ENCODE data around the gene CELSR2. TPM values are rescaled to one million over a fixed set of nuclear protein-coding genes. Genes with fewer than 3 reads are reported as not detected.

The CELSR2 gene
- total RNA-seq, 1 experiment from 2014 or later = 7.8 TPM

DNA sequence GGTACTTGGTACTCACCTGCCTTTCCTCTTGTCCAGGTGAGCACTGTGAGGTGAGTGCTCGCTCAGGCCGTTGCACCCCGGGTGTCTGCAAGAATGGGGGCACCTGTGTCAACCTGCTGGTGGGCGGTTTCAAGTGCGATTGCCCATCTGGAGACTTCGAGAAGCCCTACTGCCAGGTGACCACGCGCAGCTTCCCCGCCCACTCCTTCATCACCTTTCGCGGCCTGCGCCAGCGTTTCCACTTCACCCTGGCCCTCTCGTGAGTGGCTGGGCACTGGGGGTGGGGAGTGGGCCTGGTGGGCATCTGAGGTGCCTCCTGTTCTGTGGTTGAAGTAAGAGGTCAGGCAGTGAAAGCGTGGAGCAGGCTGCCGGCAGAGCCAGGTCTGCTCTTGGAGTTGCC is 11.7 kb downstream of the CELSR2 start:
- H3K27me3 ChIP-seq (ENCODE audit: control insufficient read depth, insufficient read depth, low read length) = no peaks in the 10 kb centered on the region
- H3K36me3 ChIP-seq (replicated peaks; ENCODE audit: control insufficient read depth, insufficient read depth, low read length) = peaks cover 6% of the 10 kb centered on the region
- DNase-seq = no peak
- no peak overlapping the region for H3K4me3 ChIP-seq (ENCODE audit: insufficient read depth, low read depth, low read length)

- Histone ChIP-seq H3K27me3 (ENCODE audit: control insufficient read depth, insufficient read depth, low read length) (no peaks in the 10 kb centered on the region), H3K36me3 (replicated peaks; ENCODE audit: control insufficient read depth, insufficient read depth, low read length) (peaks cover 6% of the 10 kb centered on the region), H3K4me3 (ENCODE audit: insufficient read depth, low read depth, low read length) (no peak overlapping the region)
- DNase-seq = no peak
Measured at GRCh38 chr1:109261578-109261977, 12.2 kb downstream of the CELSR2 start.

GRCh38 chr1:109262231-109263055 is 13.1 kb downstream of the CELSR2 start:
- Histone ChIP-seq H3K36me3 (replicated peaks; ENCODE audit: control insufficient read depth, insufficient read depth, low read length) (peaks cover 6% of the 10 kb centered on the region), H3K4me3 (ENCODE audit: insufficient read depth, low read depth, low read length) (no peak overlapping the region), H3K27me3 (ENCODE audit: control insufficient read depth, insufficient read depth, low read length) (no peaks in the 10 kb centered on the region)
- no peak for DNase-seq

DNA sequence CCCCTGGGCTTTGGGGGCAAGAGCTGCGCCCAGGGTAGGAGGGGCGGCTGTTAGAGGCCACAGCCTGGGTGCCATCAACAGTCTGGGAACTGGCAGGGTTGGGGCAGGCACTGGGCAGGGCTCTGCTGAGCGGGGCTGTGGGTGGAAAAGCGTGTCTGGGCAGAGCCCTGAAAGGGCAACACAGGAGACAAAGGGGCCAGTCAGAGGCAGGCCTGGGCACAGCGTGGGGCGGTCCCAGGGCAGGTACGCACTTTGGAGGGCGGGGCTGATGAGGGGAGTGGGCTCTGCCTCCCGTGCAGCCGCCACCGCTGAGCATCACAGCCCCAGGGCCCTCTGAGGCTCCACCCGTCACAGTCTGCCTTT is 13.9 kb downstream of the CELSR2 start:
- Histone ChIP-seq H3K36me3 (replicated peaks; ENCODE audit: control insufficient read depth, insufficient read depth, low read length) (peaks cover 6% of the 10 kb centered on the region), H3K4me3 (ENCODE audit: insufficient read depth, low read depth, low read length) (no peak overlapping the region), H3K27me3 (ENCODE audit: control insufficient read depth, insufficient read depth, low read length) (no peaks in the 10 kb centered on the region)
- DNase-seq = no peak

DNA sequence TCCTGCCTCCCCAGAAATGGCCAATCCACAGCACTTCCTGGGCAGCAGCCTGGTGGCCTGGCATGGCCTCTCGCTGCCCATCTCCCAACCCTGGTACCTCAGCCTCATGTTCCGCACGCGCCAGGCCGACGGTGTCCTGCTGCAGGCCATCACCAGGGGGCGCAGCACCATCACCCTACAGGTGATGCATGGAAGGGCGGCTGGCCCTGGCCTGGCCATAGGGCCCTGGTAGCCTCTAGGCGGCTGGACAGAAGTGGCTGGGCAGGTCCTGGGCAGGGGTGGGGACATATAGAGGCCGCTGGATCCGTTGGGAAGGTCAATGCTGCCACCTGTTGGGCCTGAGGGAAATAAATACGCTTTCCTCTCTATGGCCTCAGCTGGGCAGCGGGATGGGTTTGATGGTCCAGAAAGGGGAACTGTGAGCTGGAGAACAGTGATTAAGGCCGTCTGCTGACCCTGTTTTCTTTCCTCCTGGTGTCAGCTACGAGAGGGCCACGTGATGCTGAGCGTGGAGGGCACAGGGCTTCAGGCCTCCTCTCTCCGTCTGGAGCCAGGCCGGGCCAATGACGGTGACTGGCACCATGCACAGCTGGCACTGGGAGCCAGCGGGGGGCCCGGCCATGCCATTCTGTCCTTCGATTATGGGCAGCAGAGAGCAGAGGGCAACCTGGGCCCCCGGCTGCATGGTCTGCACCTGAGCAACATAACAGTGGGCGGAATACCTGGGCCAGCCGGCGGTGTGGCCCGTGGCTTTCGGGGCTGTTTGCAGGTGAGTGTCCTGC is 14.4 kb downstream of the CELSR2 start:
- Histone ChIP-seq H3K36me3 (replicated peaks; ENCODE audit: control insufficient read depth, insufficient read depth, low read length) (peaks cover 6% of the 10 kb centered on the region), H3K27me3 (ENCODE audit: control insufficient read depth, insufficient read depth, low read length) (no peaks in the 10 kb centered on the region), H3K4me3 (ENCODE audit: insufficient read depth, low read depth, low read length) (no peak overlapping the region)
- peak; percentile 99 for DNase-seq

DNA sequence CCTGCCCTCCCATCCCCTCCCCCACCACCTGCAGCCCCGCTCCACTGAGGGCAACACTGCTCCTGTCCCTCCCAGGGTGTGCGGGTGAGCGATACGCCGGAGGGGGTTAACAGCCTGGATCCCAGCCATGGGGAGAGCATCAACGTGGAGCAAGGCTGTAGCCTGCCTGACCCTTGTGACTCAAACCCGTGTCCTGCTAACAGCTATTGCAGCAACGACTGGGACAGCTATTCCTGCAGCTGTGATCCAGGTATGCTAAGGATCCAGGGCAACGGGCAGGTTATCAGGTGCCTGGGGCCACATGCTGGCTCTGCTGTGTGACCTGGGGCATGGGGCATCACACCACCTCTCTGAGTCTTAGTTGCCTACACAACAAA is 15.0 kb downstream of the CELSR2 start:
- no peak overlapping the region for H3K4me3 ChIP-seq (ENCODE audit: insufficient read depth, low read depth, low read length)
- no peaks in the 10 kb centered on the region for H3K27me3 ChIP-seq (ENCODE audit: control insufficient read depth, insufficient read depth, low read length)
- peaks cover 6% of the 10 kb centered on the region for H3K36me3 ChIP-seq (replicated peaks; ENCODE audit: control insufficient read depth, insufficient read depth, low read length)
- DNase-seq = no peak

DNA sequence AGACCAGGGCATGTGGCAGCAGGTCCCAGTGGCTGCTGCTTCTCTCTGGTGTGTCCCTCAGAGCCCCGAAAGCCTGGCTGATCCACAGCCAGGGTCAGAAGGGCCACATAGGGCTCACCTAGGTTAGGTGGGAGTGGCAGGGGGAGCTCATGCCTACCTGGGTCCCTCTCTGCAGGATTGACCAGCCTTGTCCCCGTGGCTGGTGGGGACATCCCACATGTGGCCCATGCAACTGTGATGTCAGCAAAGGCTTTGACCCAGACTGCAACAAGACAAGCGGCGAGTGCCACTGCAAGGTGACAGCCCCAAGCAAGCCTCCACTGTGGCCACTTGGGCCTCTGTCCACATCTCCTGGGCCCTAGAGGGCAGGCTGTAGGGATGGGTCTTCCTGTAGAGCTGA is 15.7 kb downstream of the CELSR2 start:
- Histone ChIP-seq H3K27me3 (ENCODE audit: control insufficient read depth, insufficient read depth, low read length) (no peaks in the 10 kb centered on the region), H3K4me3 (ENCODE audit: insufficient read depth, low read depth, low read length) (no peak overlapping the region), H3K36me3 (replicated peaks; ENCODE audit: control insufficient read depth, insufficient read depth, low read length) (peaks cover 6% of the 10 kb centered on the region)
- no peak for DNase-seq

DNA sequence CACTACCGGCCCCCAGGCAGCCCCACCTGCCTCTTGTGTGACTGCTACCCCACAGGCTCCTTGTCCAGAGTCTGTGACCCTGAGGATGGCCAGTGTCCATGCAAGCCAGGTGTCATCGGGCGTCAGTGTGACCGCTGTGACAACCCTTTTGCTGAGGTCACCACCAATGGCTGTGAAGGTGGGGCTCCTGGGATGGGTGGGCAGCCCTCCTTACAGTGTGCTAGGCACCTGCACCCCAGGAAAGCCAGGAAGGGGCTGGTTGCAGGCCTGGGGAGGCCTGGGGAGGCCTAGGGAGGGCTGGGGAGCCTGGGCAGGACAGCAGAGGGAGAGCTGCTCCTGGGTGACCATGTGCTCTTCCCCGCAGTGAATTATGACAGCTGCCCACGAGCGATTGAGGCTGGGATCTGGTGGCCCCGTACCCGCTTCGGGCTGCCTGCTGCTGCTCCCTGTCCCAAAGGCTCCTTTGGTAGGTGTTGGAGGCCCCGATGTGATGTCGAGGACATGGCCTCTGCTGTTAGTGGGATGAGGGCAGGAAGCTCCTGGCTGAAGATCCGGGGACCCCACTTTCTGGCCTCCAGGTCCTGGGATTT is 16.5 kb downstream of the CELSR2 start:
- peaks cover 6% of the 10 kb centered on the region for H3K36me3 ChIP-seq (replicated peaks; ENCODE audit: control insufficient read depth, insufficient read depth, low read length)
- no peak overlapping the region for H3K4me3 ChIP-seq (ENCODE audit: insufficient read depth, low read depth, low read length)
- no peak for DNase-seq
- no peaks in the 10 kb centered on the region for H3K27me3 ChIP-seq (ENCODE audit: control insufficient read depth, insufficient read depth, low read length)

DNA sequence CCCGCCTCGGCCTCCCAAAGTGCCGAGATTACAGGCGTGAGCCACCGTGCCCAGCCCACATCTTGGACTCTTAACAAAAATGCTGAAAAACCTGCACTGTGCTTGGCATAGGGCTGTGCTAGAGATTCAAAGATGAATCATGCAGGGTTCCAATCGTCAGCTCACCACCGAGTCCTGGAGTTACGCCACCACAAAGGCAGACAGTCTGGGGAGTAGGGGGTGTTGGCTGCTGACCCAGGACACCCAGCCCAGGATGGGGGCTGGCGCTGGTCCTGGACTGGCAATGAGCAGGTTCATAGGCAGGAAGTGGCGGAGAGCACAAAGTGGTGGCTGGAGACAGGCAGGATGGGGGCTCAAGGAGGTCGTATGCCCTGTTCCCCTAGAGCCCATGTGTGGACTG is 17.6 kb downstream of the CELSR2 start:
- Histone ChIP-seq H3K4me3 (ENCODE audit: insufficient read depth, low read depth, low read length) (no peak overlapping the region), H3K36me3 (replicated peaks; ENCODE audit: control insufficient read depth, insufficient read depth, low read length) (peaks cover 6% of the 10 kb centered on the region), H3K27me3 (ENCODE audit: control insufficient read depth, insufficient read depth, low read length) (no peaks in the 10 kb centered on the region)
- DNase-seq = no peak

DNA sequence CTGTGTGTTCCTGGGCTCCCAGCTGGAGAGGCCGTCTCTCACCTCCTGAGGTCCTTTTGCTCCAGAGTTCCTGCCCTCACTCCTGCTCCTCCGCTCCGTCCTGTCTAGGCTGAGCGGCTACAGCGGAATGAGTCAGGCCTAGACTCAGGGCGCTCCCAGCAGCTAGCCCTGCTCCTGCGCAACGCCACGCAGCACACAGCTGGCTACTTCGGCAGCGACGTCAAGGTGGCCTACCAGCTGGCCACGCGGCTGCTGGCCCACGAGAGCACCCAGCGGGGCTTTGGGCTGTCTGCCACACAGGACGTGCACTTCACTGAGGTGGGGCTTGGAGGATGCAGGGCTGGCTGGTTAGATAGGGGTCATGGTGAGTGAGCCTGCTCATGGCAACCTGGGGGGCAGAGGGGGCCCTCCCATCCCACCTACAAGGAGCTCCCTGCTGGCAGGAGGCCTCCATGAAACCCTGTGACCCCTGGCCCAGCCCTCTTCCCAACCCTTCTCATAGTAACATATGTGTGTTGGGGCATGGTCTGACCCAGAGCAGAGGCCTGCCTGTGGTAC is 18.5 kb downstream of the CELSR2 start:
- no peak overlapping the region for H3K4me3 ChIP-seq (ENCODE audit: insufficient read depth, low read depth, low read length)
- no peaks in the 10 kb centered on the region for H3K27me3 ChIP-seq (ENCODE audit: control insufficient read depth, insufficient read depth, low read length)
- no peak for DNase-seq
- H3K36me3 ChIP-seq (replicated peaks; ENCODE audit: control insufficient read depth, insufficient read depth, low read length) = peaks cover 6% of the 10 kb centered on the region

DNA sequence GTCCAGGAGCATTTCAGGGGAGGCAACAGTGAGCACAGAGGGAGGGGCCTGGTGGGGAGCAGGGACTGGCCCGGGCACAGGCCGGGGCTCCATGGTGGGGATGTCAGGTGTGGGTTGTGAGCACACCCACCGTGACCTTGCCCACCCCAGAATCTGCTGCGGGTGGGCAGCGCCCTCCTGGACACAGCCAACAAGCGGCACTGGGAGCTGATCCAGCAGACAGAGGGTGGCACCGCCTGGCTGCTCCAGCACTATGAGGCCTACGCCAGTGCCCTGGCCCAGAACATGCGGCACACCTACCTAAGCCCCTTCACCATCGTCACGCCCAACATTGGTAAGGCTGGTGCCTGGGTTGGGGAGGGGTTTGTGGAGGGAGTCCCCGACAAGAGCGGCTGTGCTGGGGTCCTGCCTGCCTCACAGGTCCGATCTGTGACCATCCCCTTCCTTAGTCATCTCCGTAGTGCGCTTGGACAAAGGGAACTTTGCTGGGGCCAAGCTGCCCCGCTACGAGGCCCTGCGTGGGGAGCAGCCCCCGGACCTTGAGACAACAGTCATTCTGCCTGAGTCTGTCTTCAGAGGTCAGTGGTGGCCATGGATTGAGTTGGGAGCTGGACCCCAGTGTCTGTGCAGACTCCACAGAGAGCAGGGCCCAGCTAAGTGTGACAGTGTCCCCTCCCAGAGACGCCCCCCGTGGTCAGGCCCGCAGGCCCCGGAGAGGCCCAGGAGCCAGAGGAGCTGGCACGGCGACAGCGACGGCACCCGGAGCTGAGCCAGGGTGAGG is 19.3 kb downstream of the CELSR2 start:
- H3K4me3 ChIP-seq (ENCODE audit: insufficient read depth, low read depth, low read length) = no peak overlapping the region
- peak; percentile 45 for DNase-seq
- H3K27me3 ChIP-seq (ENCODE audit: control insufficient read depth, insufficient read depth, low read length) = no peaks in the 10 kb centered on the region
- peaks cover 6% of the 10 kb centered on the region for H3K36me3 ChIP-seq (replicated peaks; ENCODE audit: control insufficient read depth, insufficient read depth, low read length)

- DNase-seq = peak; percentile 51
- Histone ChIP-seq H3K36me3 (replicated peaks; ENCODE audit: control insufficient read depth, insufficient read depth, low read length) (peaks cover 5% of the 10 kb centered on the region), H3K27me3 (ENCODE audit: control insufficient read depth, insufficient read depth, low read length) (no peaks in the 10 kb centered on the region), H3K4me3 (ENCODE audit: insufficient read depth, low read depth, low read length) (no peak overlapping the region)
Measured at GRCh38 chr1:109269212-109269980, 20.1 kb downstream of the CELSR2 start.

- peak; percentile 46 for DNase-seq
- Histone ChIP-seq H3K4me3 (ENCODE audit: insufficient read depth, low read depth, low read length) (no peak overlapping the region), H3K27me3 (ENCODE audit: control insufficient read depth, insufficient read depth, low read length) (no peaks in the 10 kb centered on the region), H3K36me3 (replicated peaks; ENCODE audit: control insufficient read depth, insufficient read depth, low read length) (no peaks in the 10 kb centered on the region; the same call in none of the 2 replicates)
Measured at GRCh38 chr1:109269981-109270622, 20.8 kb downstream of the CELSR2 start.

Measured in H7 (cell line).